H9 (cell line): ENCODE results near the gene TNFSF18. TPM values are rescaled to one million over a fixed set of nuclear protein-coding genes. Genes with fewer than 3 reads are reported as not detected.

Source experiments
- DNase-seq: peaks from one replicate; pipeline ENCODE4 v3.0.0-alpha.2; 2017
- H2AFZ ChIP-seq: one replicate; pipeline ENCODE4 v1.6.1; 2013; ENCODE audit warnings: mild to moderate bottlenecking, low read length, control low read depth, moderate library complexity
- H2AK5ac ChIP-seq: 2 replicates; pipeline ENCODE4 v1.6.1; 2013; ENCODE audit warnings: low read length, control low read depth, mixed read lengths; ENCODE audit not compliant: insufficient read length
- H2BK120ac ChIP-seq: one replicate; pipeline ENCODE4 v1.6.1; 2013; ENCODE audit warnings: low read depth, mild to moderate bottlenecking, low read length, control low read depth, inconsistent platforms; ENCODE audit not compliant: poor library complexity, severe bottlenecking
- H2BK12ac ChIP-seq: 2 replicates; pipeline ENCODE4 v1.6.1; 2013; ENCODE audit warnings: low read length, control low read depth, mixed read lengths, low read depth; ENCODE audit not compliant: insufficient read length
- H2BK15ac ChIP-seq: 2 replicates; pipeline ENCODE4 v1.6.1; 2013; ENCODE audit warnings: low read depth, low read length, control low read depth
- H2BK20ac ChIP-seq: one replicate; pipeline ENCODE4 v1.6.1; 2013; ENCODE audit warnings: low read depth, mild to moderate bottlenecking, low read length, control low read depth, inconsistent platforms; ENCODE audit not compliant: poor library complexity, severe bottlenecking
- H2BK5ac ChIP-seq: 2 replicates; pipeline ENCODE4 v1.6.1; 2013; ENCODE audit warnings: low read length, control low read depth, mixed read lengths; ENCODE audit not compliant: insufficient read length
- H3K14ac ChIP-seq: 2 replicates; pipeline ENCODE4 v1.6.1; 2013; ENCODE audit warnings: low read length, control low read depth; ENCODE audit not compliant: insufficient read depth
- H3K18ac ChIP-seq: 2 replicates; pipeline ENCODE4 v1.6.1; 2013; ENCODE audit warnings: low read depth, mild to moderate bottlenecking, mixed read lengths, low read length, control low read depth; ENCODE audit not compliant: insufficient read length
- H3K23ac ChIP-seq: 2 replicates; pipeline ENCODE4 v1.6.1; 2013; ENCODE audit warnings: low read length, control low read depth, mixed read lengths, low read depth; ENCODE audit not compliant: insufficient read length
- H3K23me2 ChIP-seq: 2 replicates; pipeline ENCODE4 v1.6.1; 2013; ENCODE audit warnings: low read depth, mild to moderate bottlenecking, mixed read lengths, low read length, control low read depth; ENCODE audit not compliant: insufficient read length, poor library complexity, severe bottlenecking
- H3K27ac ChIP-seq: 2 replicates; pipeline ENCODE4 v1.5.1; 2013; ENCODE audit warnings: low read length, control low read depth, mixed read lengths, low read depth; ENCODE audit not compliant: insufficient read length
- H3K27me3 ChIP-seq: 2 replicates; pipeline ENCODE4 v1.6.1; 2013; ENCODE audit warnings: low read length, control low read depth, inconsistent platforms; ENCODE audit not compliant: insufficient read depth
- H3K4ac ChIP-seq: 2 replicates; pipeline ENCODE4 v1.6.1; 2013; ENCODE audit warnings: low read depth, mild to moderate bottlenecking, control low read depth, inconsistent platforms, low read length, moderate library complexity
- H3K4me1 ChIP-seq: 2 replicates; pipeline ENCODE4 v1.6.1; 2013; ENCODE audit warnings: low read length, control low read depth, inconsistent platforms; ENCODE audit not compliant: insufficient read depth
- H3K4me2 ChIP-seq: 2 replicates; pipeline ENCODE4 v1.6.1; 2013; ENCODE audit warnings: low read length, control low read depth, mixed read lengths; ENCODE audit not compliant: insufficient read length, insufficient read depth
- H3K56ac ChIP-seq: 2 replicates; pipeline ENCODE4 v1.6.1; 2013; ENCODE audit warnings: low read depth, mild to moderate bottlenecking, mixed read lengths, low read length, control low read depth; ENCODE audit not compliant: insufficient read length
- H3K79me1 ChIP-seq: 2 replicates; pipeline ENCODE4 v1.6.1; 2013; ENCODE audit warnings: low read depth, mild to moderate bottlenecking, moderate library complexity, low read length, control low read depth, inconsistent platforms; ENCODE audit not compliant: insufficient read depth, poor library complexity, severe bottlenecking
- H3K79me2 ChIP-seq: 2 replicates; pipeline ENCODE4 v1.6.1; 2013; ENCODE audit warnings: low read length, control low read depth, inconsistent platforms; ENCODE audit not compliant: insufficient read depth
- H3K9ac ChIP-seq: 2 replicates; pipeline ENCODE4 v1.6.1; 2013; ENCODE audit warnings: low read length, control low read depth, mixed read lengths; ENCODE audit not compliant: insufficient read length; ENCODE audit errors: extremely low read depth
- H3K9me3 ChIP-seq: one replicate; pipeline ENCODE4 v1.6.1; 2013; ENCODE audit warnings: low read depth, low read length, inconsistent platforms; ENCODE audit not compliant: control insufficient read depth
- H3T11ph ChIP-seq: one replicate; pipeline ENCODE4 v1.6.1; 2013; ENCODE audit warnings: mild to moderate bottlenecking, low read length, control low read depth, inconsistent platforms
- H4K20me1 ChIP-seq: one replicate; pipeline ENCODE4 v1.6.1; 2013; ENCODE audit not compliant: control insufficient read depth, insufficient read length, insufficient read depth
- H4K5ac ChIP-seq: 2 replicates; pipeline ENCODE4 v1.6.1; 2013; ENCODE audit warnings: low read depth, mild to moderate bottlenecking, mixed read lengths, low read length, control low read depth; ENCODE audit not compliant: insufficient read length
- H4K8ac ChIP-seq: replicated peaks from 2 replicates; pipeline ENCODE4 v1.6.1; 2013; ENCODE audit warnings: low read length, control low read depth, mixed read lengths, low read depth; ENCODE audit not compliant: insufficient read length
- H4K91ac ChIP-seq: 2 replicates; pipeline ENCODE4 v1.6.1; 2013; ENCODE audit warnings: low read depth, mild to moderate bottlenecking, moderate library complexity, mixed read lengths, low read length, control low read depth; ENCODE audit not compliant: insufficient read length
- H3K27ac Mint-ChIP-seq, 3 experiments: 2 replicates in 2 of 3; 3 replicates in 1 of 3; pipeline ENCODE4 v1.8.0; 2020 to 2021; ENCODE audit warnings: mixed read lengths in 3 of 3, mild to moderate bottlenecking in 1 of 3, moderate library complexity in 1 of 3
- H3K27me3 Mint-ChIP-seq: 2 replicates; pipeline ENCODE4 v1.8.0; 2021; ENCODE audit warnings: low read depth, mild to moderate bottlenecking, moderate library complexity, mixed read lengths
- H3K36me3 Mint-ChIP-seq, 3 experiments: 2 replicates in 2 of 3; 3 replicates in 1 of 3; pipeline ENCODE4 v1.8.0; 2020 to 2021; ENCODE audit warnings: low read depth in 3 of 3, mixed read lengths in 3 of 3; ENCODE audit not compliant: insufficient read depth in 1 of 3
- H3K4me1 Mint-ChIP-seq, 2 experiments: 2 replicates each; pipeline ENCODE4 v1.8.0; 2020; ENCODE audit warnings: mixed read lengths in 2 of 2
- H3K4me3 Mint-ChIP-seq, 2 experiments: 2 replicates in 1 of 2; 3 replicates in 1 of 2; pipeline ENCODE4 v1.8.0; 2020 to 2021; ENCODE audit warnings: mild to moderate bottlenecking in 2 of 2, mixed read lengths in 2 of 2, moderate library complexity in 1 of 2
- H3K9me3 Mint-ChIP-seq, 2 experiments: 2 replicates in 1 of 2; 3 replicates in 1 of 2; pipeline ENCODE4 v1.8.0; 2020; ENCODE audit warnings: mild to moderate bottlenecking in 2 of 2, mixed read lengths in 2 of 2, moderate library complexity in 1 of 2
- CTCF ChIP-seq: fragments of 200-600 bp; sonication (generic); conservative IDR thresholded peaks from 3 replicates; pipeline ENCODE4 v1.8.0; 2021; ENCODE audit warnings: antibody characterized with exemption, mild to moderate bottlenecking
- WGBS: extraction: QIAGEN DNeasy Blood & Tissue Kit; methylation state at CpG from one replicate; pipeline ENCODE4 v1.1.7; 2013; ENCODE audit warnings: missing lambda C conversion rate, low lambda C conversion rate, mixed read lengths; ENCODE audit not compliant: insufficient read length; ENCODE audit errors: extremely low coverage; 5-methylcytosine and 5-hydroxymethylcytosine counted together
- total RNA-seq: library from RNA; stranded (reverse); gene quantifications from 2 replicates; pipeline ENCODE4 v1.2.1, GENCODE V29; 2021

The TNFSF18 gene
- total RNA-seq, 1 experiment from 2014 or later = not detected

- no peak overlapping the region for H3K4ac ChIP-seq
- TF ChIP-seq CTCF = no peak
- DNase-seq = no peak
- no peak overlapping the region for H3K14ac ChIP-seq
- no peak overlapping the region for H3K23ac ChIP-seq
- H2BK5ac ChIP-seq = no peak overlapping the region
- no peaks in the 10 kb centered on the region for H3K9me3 ChIP-seq
- no peak overlapping the region for H4K8ac ChIP-seq
- H3T11ph ChIP-seq = no peak overlapping the region
- no peaks in the 10 kb centered on the region for H3K4me1 Mint-ChIP-seq
- H3K79me2 ChIP-seq = no peaks in the 10 kb centered on the region
- no peak overlapping the region for H3K56ac ChIP-seq
- no peak overlapping the region for H4K91ac ChIP-seq
- H3K27me3 Mint-ChIP-seq = no peaks in the 10 kb centered on the region
- no peak overlapping the region for H2BK15ac ChIP-seq
- H3K9ac ChIP-seq = no peak overlapping the region
- no peaks in the 10 kb centered on the region for H3K23me2 ChIP-seq
- H3K4me2 ChIP-seq = no peak overlapping the region
- no peak overlapping the region for H3K27ac Mint-ChIP-seq
- H2BK120ac ChIP-seq = no peak overlapping the region
- no peak overlapping the region for H3K4me3 Mint-ChIP-seq
- no peaks in the 10 kb centered on the region for H3K79me1 ChIP-seq
- H3K18ac ChIP-seq = no peak overlapping the region
- no CpG with 5 or more reads among the region's 1 CpG for WGBS
- H2AFZ ChIP-seq = no peak overlapping the region
- no peaks in the 10 kb centered on the region; a peak in 1 of 7 replicates for H3K36me3 Mint-ChIP-seq
- no peak overlapping the region for H3K27ac ChIP-seq
- H3K27me3 ChIP-seq = no peaks in the 10 kb centered on the region
- H4K5ac ChIP-seq = no peak overlapping the region
- H2AK5ac ChIP-seq = no peak overlapping the region
- no peaks in the 10 kb centered on the region for H3K4me1 ChIP-seq
- peaks cover 0 to 5% of the 10 kb centered on the region in 2 experiments; a peak in 1 of 5 replicates for H3K9me3 Mint-ChIP-seq
- no peaks in the 10 kb centered on the region for H4K20me1 ChIP-seq
- no peak overlapping the region for H2BK20ac ChIP-seq
- H2BK12ac ChIP-seq = no peak overlapping the region
Measured at GRCh38 chr1:173063171-173063570, 12.4 kb upstream of the TNFSF18 start.
